Panc1 (cell line): ENCODE measurements around the gene LAMP1.

Experiments
- POLR2AphosphoS5 ChIP-seq: IDR thresholded peaks from 2 replicates; pipeline ENCODE4 v1.6.1; 2012; ENCODE audit warnings: mild to moderate bottlenecking, low read depth, low read length, moderate library complexity
- TCF7L2 ChIP-seq: IDR thresholded peaks from 2 replicates; pipeline ENCODE4 v1.6.1; 2011; ENCODE audit warnings: mild to moderate bottlenecking, low read depth, low read length, inconsistent platforms
- TF ChIP-seq, protein P1 (sequence below): fragments of 450-650 bp; IDR thresholded peaks from 2 replicates; pipeline ENCODE4 v1.5.1; 2017; ENCODE audit warnings: mild to moderate bottlenecking

- no peak for TF ChIP-seq TCF7L2
- TF ChIP-seq POLR2AphosphoS5 = no peak
- TF ChIP-seq, protein P1, sequence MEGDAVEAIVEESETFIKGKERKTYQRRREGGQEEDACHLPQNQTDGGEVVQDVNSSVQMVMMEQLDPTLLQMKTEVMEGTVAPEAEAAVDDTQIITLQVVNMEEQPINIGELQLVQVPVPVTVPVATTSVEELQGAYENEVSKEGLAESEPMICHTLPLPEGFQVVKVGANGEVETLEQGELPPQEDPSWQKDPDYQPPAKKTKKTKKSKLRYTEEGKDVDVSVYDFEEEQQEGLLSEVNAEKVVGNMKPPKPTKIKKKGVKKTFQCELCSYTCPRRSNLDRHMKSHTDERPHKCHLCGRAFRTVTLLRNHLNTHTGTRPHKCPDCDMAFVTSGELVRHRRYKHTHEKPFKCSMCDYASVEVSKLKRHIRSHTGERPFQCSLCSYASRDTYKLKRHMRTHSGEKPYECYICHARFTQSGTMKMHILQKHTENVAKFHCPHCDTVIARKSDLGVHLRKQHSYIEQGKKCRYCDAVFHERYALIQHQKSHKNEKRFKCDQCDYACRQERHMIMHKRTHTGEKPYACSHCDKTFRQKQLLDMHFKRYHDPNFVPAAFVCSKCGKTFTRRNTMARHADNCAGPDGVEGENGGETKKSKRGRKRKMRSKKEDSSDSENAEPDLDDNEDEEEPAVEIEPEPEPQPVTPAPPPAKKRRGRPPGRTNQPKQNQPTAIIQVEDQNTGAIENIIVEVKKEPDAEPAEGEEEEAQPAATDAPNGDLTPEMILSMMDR = no peak
Measured at GRCh38 chr13:113359571-113359970, 62.5 kb downstream of the LAMP1 start.
